RWPE1 (cell line): ENCODE data around the gene AGPS.

ENCODE experiments used
- CTCF ChIA-PET: fragments of 350-600 bp; sonication (Branson Sonifier 250); formaldehyde crosslinking; extraction: SDS; loops from one replicate; lab custom pipeline; 2021; lab: Yijun Ruan, JAX
- POLR2A ChIA-PET: fragments of 400-600 bp; formaldehyde crosslinking; extraction: SDS; loops from one replicate; lab custom pipeline; 2020; ENCODE audit warnings: antibody characterized with exemption; ENCODE audit not compliant: low non-redundant PET; lab: Yijun Ruan, JAX
- DNase-seq: peaks from one replicate; pipeline ENCODE4 v3.0.0; 2012; ENCODE audit warnings: low spot score
- H3K27ac ChIP-seq: fragments of 450-650 bp; 2 replicates; pipeline ENCODE4 v1.5.1; 2017
- TF ChIP-seq, protein P1 (sequence below): fragments of 450-650 bp; conservative IDR thresholded peaks from 2 replicates; pipeline ENCODE4 v1.5.1; 2017; ENCODE audit warnings: low read depth, mild to moderate bottlenecking

AGPS gene

DNA sequence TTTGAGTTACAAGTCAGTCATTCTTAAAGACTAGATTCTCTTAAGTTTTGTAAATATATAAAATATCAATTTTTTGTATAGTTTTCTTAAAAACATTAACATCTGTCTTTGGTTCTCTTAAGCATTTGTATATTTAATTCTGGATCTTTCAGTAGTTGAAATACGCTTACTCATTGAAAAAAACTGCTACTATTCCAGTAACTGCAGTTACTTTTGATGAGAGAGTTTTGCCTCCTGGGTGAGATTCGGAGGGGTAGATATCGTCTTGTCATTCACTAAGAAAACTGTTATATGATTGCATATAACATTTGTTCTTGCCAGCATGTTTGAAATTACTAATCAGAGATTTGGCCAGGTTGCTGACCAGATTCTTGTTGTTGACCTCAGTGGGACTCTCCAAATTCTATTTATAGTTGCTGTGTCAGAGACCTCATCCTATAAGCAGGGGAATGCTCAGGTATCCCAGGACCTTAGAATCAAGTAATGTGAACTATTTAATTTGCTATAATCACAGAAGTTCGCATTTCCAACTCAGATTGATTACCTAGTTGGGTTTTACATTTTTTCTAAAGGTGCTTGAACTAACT is 7.9 kb downstream of the AGPS start:
- CTCF ChIA-PET: interaction anchor here (0.7 kb wide), 1 partner anchor 137 kb away, joined by 3 read pairs; no protein-coding TSS in a partner anchor
- H3K27ac ChIP-seq: no peak overlapping the region
- POLR2A ChIA-PET: no interaction called here
- TF ChIP-seq, protein P1, sequence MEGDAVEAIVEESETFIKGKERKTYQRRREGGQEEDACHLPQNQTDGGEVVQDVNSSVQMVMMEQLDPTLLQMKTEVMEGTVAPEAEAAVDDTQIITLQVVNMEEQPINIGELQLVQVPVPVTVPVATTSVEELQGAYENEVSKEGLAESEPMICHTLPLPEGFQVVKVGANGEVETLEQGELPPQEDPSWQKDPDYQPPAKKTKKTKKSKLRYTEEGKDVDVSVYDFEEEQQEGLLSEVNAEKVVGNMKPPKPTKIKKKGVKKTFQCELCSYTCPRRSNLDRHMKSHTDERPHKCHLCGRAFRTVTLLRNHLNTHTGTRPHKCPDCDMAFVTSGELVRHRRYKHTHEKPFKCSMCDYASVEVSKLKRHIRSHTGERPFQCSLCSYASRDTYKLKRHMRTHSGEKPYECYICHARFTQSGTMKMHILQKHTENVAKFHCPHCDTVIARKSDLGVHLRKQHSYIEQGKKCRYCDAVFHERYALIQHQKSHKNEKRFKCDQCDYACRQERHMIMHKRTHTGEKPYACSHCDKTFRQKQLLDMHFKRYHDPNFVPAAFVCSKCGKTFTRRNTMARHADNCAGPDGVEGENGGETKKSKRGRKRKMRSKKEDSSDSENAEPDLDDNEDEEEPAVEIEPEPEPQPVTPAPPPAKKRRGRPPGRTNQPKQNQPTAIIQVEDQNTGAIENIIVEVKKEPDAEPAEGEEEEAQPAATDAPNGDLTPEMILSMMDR: no peak
- DNase-seq: no peak

- ChIA-PET POLR2A (no interaction called here), CTCF (no interaction called here)
- TF ChIP-seq, protein P1: no peak
- DNase-seq: no peak
- no peak overlapping the region for H3K27ac ChIP-seq
Observed at GRCh38 chr2:177402096-177402495, 9.5 kb downstream of the AGPS start.

DNA sequence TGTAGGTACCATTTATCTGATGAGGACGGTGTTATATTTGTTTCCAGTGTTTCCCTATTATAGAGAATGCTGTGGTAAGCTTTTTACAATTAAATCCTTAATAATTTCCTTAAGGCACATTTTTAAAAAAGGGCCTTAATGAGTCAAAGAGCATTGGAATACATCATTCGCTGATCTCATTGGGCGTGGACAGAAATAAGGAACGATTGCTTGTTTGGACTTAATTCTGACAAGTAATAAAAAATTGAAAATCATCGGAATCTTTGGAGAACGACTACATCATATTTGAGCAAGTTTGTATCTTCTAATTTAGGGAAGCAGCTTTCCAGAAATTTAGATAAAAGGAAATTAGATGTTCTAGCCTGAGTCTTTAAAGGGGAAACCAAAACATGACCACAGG is 11.3 kb downstream of the AGPS start:
- DNase-seq: no peak
- POLR2A ChIA-PET: no interaction called here
- no peak overlapping the region for H3K27ac ChIP-seq
- CTCF ChIA-PET: interaction anchor here (0.6 to 0.8 kb wide), 3 partner anchors 18 to 69 kb away, joined by 3 to 9 read pairs (median 7); no protein-coding TSS in a partner anchor
- TF ChIP-seq, protein P1: no peak

- ChIA-PET POLR2A (no interaction called here), CTCF (interaction anchor here (0.8 kb wide), 1 partner anchor 69 kb away, joined by 3 read pairs; no protein-coding TSS in a partner anchor)
- DNase-seq: no peak
- H3K27ac ChIP-seq: no peak overlapping the region
- TF ChIP-seq, protein P1: no peak
Observed at GRCh38 chr2:177404243-177404642, 11.7 kb downstream of the AGPS start.

DNA sequence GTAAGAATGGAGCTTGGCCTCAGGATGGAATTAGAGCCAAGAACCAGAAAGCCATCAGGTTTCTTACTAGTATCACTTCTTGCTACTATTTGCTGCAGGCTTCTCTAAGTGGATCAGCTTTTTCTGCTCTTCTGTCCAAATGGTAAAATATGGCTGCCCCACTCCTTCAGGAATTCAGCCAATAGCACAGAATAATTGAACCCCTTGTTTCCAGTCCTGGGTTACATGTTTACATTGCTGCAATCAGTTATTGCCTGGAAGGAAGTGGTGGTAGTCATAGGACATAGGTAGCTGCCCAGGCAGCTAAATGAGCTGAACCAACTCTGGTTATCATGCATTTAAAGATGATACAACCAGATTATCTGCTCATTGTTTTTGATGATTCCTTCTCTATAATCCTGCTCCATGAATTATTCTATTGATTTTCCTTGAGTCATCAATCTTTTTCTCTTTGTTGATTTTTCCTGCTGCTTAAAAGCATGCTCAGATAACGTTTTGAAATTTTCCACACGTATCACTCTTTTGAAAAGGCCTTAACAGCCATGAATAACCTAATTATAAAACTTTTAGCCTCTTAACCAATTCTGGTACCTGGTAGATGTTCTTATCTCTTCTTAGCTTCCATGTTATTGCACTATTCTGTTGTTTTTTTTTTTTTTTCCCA is 12.6 kb downstream of the AGPS start:
- TF ChIP-seq, protein P1: no peak
- ChIA-PET CTCF (interaction anchor here (0.8 kb wide), 1 partner anchor 70 kb away, joined by 4 read pairs; no protein-coding TSS in a partner anchor), POLR2A (no interaction called here)
- no peak overlapping the region for H3K27ac ChIP-seq
- DNase-seq: no peak

- CTCF ChIA-PET: interaction anchor here (0.6 to 0.7 kb wide), 2 partner anchors 45 to 71 kb away, joined by 3 to 4 read pairs; no protein-coding TSS in a partner anchor
- no peak overlapping the region for H3K27ac ChIP-seq
- TF ChIP-seq, protein P1: no peak
- no peak for DNase-seq
- POLR2A ChIA-PET: no interaction called here
Observed at GRCh38 chr2:177406182-177406581, 13.6 kb downstream of the AGPS start.
